ENCODE data around the gene ROBO1.

ROBO1 gene

GRCh38 chr3:78912259-78912658 is 855.5 kb downstream of the ROBO1 start:
- H3K36me3 ChIP-seq (ENCODE audit: insufficient read depth, low read length), result no peaks in the 10 kb centered on the region
- no peak overlapping the region for H3K4me3 ChIP-seq (ENCODE audit: low read length)
- H3K4me1 ChIP-seq (ENCODE audit: insufficient read depth, low read length), result peaks cover 10% of the 10 kb centered on the region
- no peaks in the 10 kb centered on the region for H3K27me3 ChIP-seq (ENCODE audit: insufficient read depth, low read length)
- no peaks in the 10 kb centered on the region for H3K9me3 ChIP-seq (ENCODE audit: insufficient read depth, low read depth, low read length)
- no peak overlapping the region for H3K9ac ChIP-seq (ENCODE audit: low read depth, low read length)
- H3K27ac ChIP-seq (ENCODE audit: low read depth, low read length), result no peak overlapping the region
- WGBS, result 91% methylated on average over 5 of the region's 5 CpGs

DNA sequence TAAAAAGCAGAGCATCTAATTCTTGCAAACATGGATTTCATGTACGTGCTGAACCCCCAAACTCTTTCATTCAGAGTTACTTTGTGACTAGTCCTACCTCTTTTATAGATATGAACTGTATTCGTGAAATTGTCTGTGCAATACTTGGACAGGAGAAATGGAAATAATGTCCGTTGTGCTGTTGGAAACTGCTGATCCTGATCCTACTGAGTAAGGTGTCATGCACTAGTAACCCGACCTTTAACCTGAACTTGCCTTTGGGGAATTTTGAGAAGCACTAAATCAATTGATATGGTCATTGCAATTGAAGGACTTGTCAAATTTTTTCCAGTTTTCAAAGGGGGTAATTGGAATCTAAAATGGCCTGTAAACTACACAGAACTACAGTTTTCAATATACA is 856.4 kb downstream of the ROBO1 start:
- Histone ChIP-seq H3K36me3 (ENCODE audit: insufficient read depth, low read length) (no peaks in the 10 kb centered on the region), H3K4me3 (ENCODE audit: low read length) (no peak overlapping the region), H3K27me3 (ENCODE audit: insufficient read depth, low read length) (no peaks in the 10 kb centered on the region), H3K9ac (ENCODE audit: low read depth, low read length) (no peak overlapping the region), H3K9me3 (ENCODE audit: insufficient read depth, low read depth, low read length) (no peaks in the 10 kb centered on the region), H3K4me1 (ENCODE audit: insufficient read depth, low read length) (peaks cover 14% of the 10 kb centered on the region), H3K27ac (ENCODE audit: low read depth, low read length) (no peak overlapping the region)
- 93% methylated on average over 4 of the region's 4 CpGs for WGBS

GRCh38 chr3:78908236-78908635 is 859.6 kb downstream of the ROBO1 start:
- H3K9me3 ChIP-seq (ENCODE audit: insufficient read depth, low read depth, low read length), result no peaks in the 10 kb centered on the region
- H3K27ac ChIP-seq (ENCODE audit: low read depth, low read length), result no peak overlapping the region
- WGBS, result 88% methylated on average over 3 of the region's 3 CpGs
- peaks cover 6% of the 10 kb centered on the region for H3K4me1 ChIP-seq (ENCODE audit: insufficient read depth, low read length)
- H3K36me3 ChIP-seq (ENCODE audit: insufficient read depth, low read length), result no peaks in the 10 kb centered on the region
- H3K4me3 ChIP-seq (ENCODE audit: low read length), result no peak overlapping the region
- H3K9ac ChIP-seq (ENCODE audit: low read depth, low read length), result no peak overlapping the region
- no peaks in the 10 kb centered on the region for H3K27me3 ChIP-seq (ENCODE audit: insufficient read depth, low read length)

- no peak overlapping the region for H3K4me3 ChIP-seq (ENCODE audit: low read length)
- H3K36me3 ChIP-seq (ENCODE audit: insufficient read depth, low read length), result no peaks in the 10 kb centered on the region
- no peak overlapping the region for H3K27ac ChIP-seq (ENCODE audit: low read depth, low read length)
- H3K9ac ChIP-seq (ENCODE audit: low read depth, low read length), result no peak overlapping the region
- H3K9me3 ChIP-seq (ENCODE audit: insufficient read depth, low read depth, low read length), result no peaks in the 10 kb centered on the region
- 93% methylated on average over 2 of the region's 2 CpGs for WGBS
- H3K27me3 ChIP-seq (ENCODE audit: insufficient read depth, low read length), result no peaks in the 10 kb centered on the region
- peaks cover 5% of the 10 kb centered on the region; the same call in 1 of the 2 replicates for H3K4me1 ChIP-seq (ENCODE audit: insufficient read depth, low read length)
Observed at GRCh38 chr3:78907367-78907766, 860.4 kb downstream of the ROBO1 start.

DNA sequence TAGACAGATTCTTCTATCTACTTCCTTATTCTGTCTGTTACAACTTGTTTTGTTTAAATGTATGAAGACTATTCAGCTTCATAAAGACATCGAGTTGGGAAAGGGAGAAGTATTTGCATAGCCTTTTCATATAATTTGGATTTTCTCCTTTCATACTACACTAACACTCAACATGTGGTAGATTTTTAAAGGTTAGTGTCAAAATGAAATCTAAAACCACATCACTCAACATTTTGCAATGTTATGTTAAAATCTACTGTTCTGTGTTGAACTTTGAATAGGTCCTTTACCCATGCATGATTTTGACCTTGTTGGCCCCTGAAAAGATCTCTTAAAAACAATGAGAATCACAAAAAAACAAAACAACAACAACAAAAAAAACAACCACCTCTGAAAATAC is 860.9 kb downstream of the ROBO1 start:
- WGBS, result no CpG with 5 or more reads among the region's 1 CpG

GRCh38 chr3:78906245-78906644 is 861.6 kb downstream of the ROBO1 start:
- Histone ChIP-seq H3K4me1 (ENCODE audit: insufficient read depth, low read length) (peaks cover 5% of the 10 kb centered on the region; the same call in 1 of the 2 replicates), H3K27me3 (ENCODE audit: insufficient read depth, low read length) (no peaks in the 10 kb centered on the region), H3K4me3 (ENCODE audit: low read length) (no peak overlapping the region), H3K27ac (ENCODE audit: low read depth, low read length) (no peak overlapping the region), H3K9me3 (ENCODE audit: insufficient read depth, low read depth, low read length) (no peaks in the 10 kb centered on the region), H3K36me3 (ENCODE audit: insufficient read depth, low read length) (no peaks in the 10 kb centered on the region), H3K9ac (ENCODE audit: low read depth, low read length) (no peak overlapping the region)

More for the DNA sequence above, 860.9 kb downstream of the ROBO1 start:
- Histone ChIP-seq H3K27ac (ENCODE audit: low read depth, low read length) (no peak overlapping the region), H3K4me1 (ENCODE audit: insufficient read depth, low read length) (peaks cover 5% of the 10 kb centered on the region; the same call in 1 of the 2 replicates), H3K9me3 (ENCODE audit: insufficient read depth, low read depth, low read length) (no peaks in the 10 kb centered on the region), H3K36me3 (ENCODE audit: insufficient read depth, low read length) (no peaks in the 10 kb centered on the region), H3K27me3 (ENCODE audit: insufficient read depth, low read length) (no peaks in the 10 kb centered on the region), H3K9ac (ENCODE audit: low read depth, low read length) (no peak overlapping the region), H3K4me3 (ENCODE audit: low read length) (no peak overlapping the region)

GRCh38 chr3:78905700-78906099 is 862.1 kb downstream of the ROBO1 start:
- peaks cover 5% of the 10 kb centered on the region; the same call in 1 of the 2 replicates for H3K4me1 ChIP-seq (ENCODE audit: insufficient read depth, low read length)
- no peaks in the 10 kb centered on the region for H3K27me3 ChIP-seq (ENCODE audit: insufficient read depth, low read length)
- no peaks in the 10 kb centered on the region for H3K36me3 ChIP-seq (ENCODE audit: insufficient read depth, low read length)
- WGBS, result 92% methylated on average over 3 of the region's 3 CpGs
- H3K27ac ChIP-seq (ENCODE audit: low read depth, low read length), result no peak overlapping the region
- no peak overlapping the region for H3K4me3 ChIP-seq (ENCODE audit: low read length)
- no peak overlapping the region for H3K9ac ChIP-seq (ENCODE audit: low read depth, low read length)
- no peaks in the 10 kb centered on the region for H3K9me3 ChIP-seq (ENCODE audit: insufficient read depth, low read depth, low read length)

GRCh38 chr3:78901544-78901943 is 866.3 kb downstream of the ROBO1 start:
- WGBS, result 59% methylated on average over 1 of the region's 1 CpG
- Histone ChIP-seq H3K27me3 (ENCODE audit: insufficient read depth, low read length) (no peaks in the 10 kb centered on the region), H3K27ac (ENCODE audit: low read depth, low read length) (no peak overlapping the region), H3K9ac (ENCODE audit: low read depth, low read length) (no peak overlapping the region), H3K4me3 (ENCODE audit: low read length) (no peak overlapping the region), H3K36me3 (ENCODE audit: insufficient read depth, low read length) (no peaks in the 10 kb centered on the region), H3K4me1 (ENCODE audit: insufficient read depth, low read length) (peaks cover 15% of the 10 kb centered on the region; the same call in 1 of the 2 replicates), H3K9me3 (ENCODE audit: insufficient read depth, low read depth, low read length) (no peaks in the 10 kb centered on the region)

DNA sequence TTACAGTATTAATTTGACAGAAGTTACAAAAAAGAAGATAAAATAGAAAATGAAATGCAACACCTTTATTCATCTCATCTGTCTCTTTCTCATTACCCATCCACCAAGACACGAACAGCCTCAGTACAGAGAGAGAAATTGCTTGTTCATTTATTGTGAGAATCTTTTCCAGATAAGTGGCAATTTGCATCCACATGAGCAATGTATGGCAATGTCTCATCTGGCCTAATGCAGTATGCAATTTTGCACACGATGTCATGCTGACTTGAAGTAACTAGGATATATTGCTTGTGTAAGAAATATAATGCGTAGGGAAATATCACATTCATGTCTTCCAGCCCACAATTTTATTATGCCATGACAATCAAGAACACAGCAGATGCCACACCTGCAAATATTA is 866.9 kb downstream of the ROBO1 start:
- H3K9me3 ChIP-seq (ENCODE audit: insufficient read depth, low read depth, low read length), result no peaks in the 10 kb centered on the region
- H3K4me3 ChIP-seq (ENCODE audit: low read length), result no peak overlapping the region
- peaks cover 15% of the 10 kb centered on the region; the same call in 1 of the 2 replicates for H3K4me1 ChIP-seq (ENCODE audit: insufficient read depth, low read length)
- 99% methylated on average over 3 of the region's 3 CpGs for WGBS
- H3K9ac ChIP-seq (ENCODE audit: low read depth, low read length), result no peak overlapping the region
- no peaks in the 10 kb centered on the region for H3K27me3 ChIP-seq (ENCODE audit: insufficient read depth, low read length)
- no peak overlapping the region for H3K27ac ChIP-seq (ENCODE audit: low read depth, low read length)
- H3K36me3 ChIP-seq (ENCODE audit: insufficient read depth, low read length), result no peaks in the 10 kb centered on the region

DNA sequence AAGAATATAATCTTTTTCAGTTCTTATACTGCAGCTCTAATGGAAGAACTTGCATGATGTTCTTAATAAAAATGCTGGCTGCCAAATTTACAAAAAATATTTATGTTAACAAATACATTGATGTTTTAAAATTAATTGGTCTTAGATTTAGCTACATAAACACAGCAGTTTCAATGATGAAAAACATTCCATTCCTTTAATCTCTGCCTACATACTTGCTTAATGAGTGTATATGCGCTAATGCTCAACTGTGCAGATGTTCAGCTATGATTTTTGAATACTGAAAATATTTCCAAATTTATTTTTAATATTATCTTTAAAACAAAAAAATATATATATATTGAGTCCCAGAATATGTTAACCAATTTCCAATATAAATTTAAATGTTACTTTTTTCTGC is 867.4 kb downstream of the ROBO1 start:
- Histone ChIP-seq H3K9ac (ENCODE audit: low read depth, low read length) (no peak overlapping the region), H3K9me3 (ENCODE audit: insufficient read depth, low read depth, low read length) (no peaks in the 10 kb centered on the region), H3K27ac (ENCODE audit: low read depth, low read length) (no peak overlapping the region), H3K4me1 (ENCODE audit: insufficient read depth, low read length) (peaks cover 18% of the 10 kb centered on the region; the same call in 1 of the 2 replicates), H3K36me3 (ENCODE audit: insufficient read depth, low read length) (no peaks in the 10 kb centered on the region), H3K4me3 (ENCODE audit: low read length) (no peak overlapping the region), H3K27me3 (ENCODE audit: insufficient read depth, low read length) (no peaks in the 10 kb centered on the region)
- WGBS, result no CpG with 5 or more reads among the region's 1 CpG

DNA sequence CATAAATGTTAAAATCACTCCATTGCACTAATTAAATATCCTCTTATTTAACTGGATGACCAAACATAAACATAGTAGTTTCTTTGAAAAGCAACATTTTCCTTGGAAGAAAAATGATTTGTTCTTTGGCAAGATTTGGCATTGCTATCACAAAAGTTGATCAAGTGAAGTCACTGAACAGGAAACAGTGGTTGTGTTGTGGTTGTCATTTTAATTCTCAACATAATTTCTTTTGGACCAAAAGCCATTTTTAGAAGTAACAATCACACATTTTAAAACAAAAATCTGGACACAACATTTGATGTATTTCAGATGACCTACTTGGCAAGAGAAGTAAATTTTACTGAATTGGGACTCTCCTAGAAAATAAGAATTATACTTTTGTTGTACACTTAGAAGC is 872.3 kb downstream of the ROBO1 start:
- Histone ChIP-seq H3K4me3 (ENCODE audit: low read length) (no peak overlapping the region), H3K36me3 (ENCODE audit: insufficient read depth, low read length) (no peaks in the 10 kb centered on the region), H3K9me3 (ENCODE audit: insufficient read depth, low read depth, low read length) (no peaks in the 10 kb centered on the region), H3K27ac (ENCODE audit: low read depth, low read length) (no peak overlapping the region), H3K4me1 (ENCODE audit: insufficient read depth, low read length) (peaks cover 39% of the 10 kb centered on the region), H3K9ac (ENCODE audit: low read depth, low read length) (no peak overlapping the region), H3K27me3 (ENCODE audit: insufficient read depth, low read length) (no peaks in the 10 kb centered on the region)

- Histone ChIP-seq H3K27ac (ENCODE audit: low read depth, low read length) (no peak overlapping the region; the same call in 1 of the 2 replicates), H3K4me3 (ENCODE audit: low read length) (no peak overlapping the region), H3K4me1 (ENCODE audit: insufficient read depth, low read length) (peaks cover 35% of the 10 kb centered on the region), H3K9ac (ENCODE audit: low read depth, low read length) (no peak overlapping the region), H3K9me3 (ENCODE audit: insufficient read depth, low read depth, low read length) (no peaks in the 10 kb centered on the region), H3K36me3 (ENCODE audit: insufficient read depth, low read length) (no peaks in the 10 kb centered on the region), H3K27me3 (ENCODE audit: insufficient read depth, low read length) (no peaks in the 10 kb centered on the region)
- WGBS, result 71% methylated on average over 2 of the region's 2 CpGs
Observed at GRCh38 chr3:78894787-78895186, 873.0 kb downstream of the ROBO1 start.

All from HUES64 (cell line).